Stromal cell of bone marrow (primary cell): ENCODE measurements around the gene MLEC.

ENCODE experiments used
- DNase-seq: peaks from one replicate; pipeline ENCODE4 v3.0.0-alpha.2; 2012; ENCODE audit warnings: low read depth

The MLEC gene

DNA sequence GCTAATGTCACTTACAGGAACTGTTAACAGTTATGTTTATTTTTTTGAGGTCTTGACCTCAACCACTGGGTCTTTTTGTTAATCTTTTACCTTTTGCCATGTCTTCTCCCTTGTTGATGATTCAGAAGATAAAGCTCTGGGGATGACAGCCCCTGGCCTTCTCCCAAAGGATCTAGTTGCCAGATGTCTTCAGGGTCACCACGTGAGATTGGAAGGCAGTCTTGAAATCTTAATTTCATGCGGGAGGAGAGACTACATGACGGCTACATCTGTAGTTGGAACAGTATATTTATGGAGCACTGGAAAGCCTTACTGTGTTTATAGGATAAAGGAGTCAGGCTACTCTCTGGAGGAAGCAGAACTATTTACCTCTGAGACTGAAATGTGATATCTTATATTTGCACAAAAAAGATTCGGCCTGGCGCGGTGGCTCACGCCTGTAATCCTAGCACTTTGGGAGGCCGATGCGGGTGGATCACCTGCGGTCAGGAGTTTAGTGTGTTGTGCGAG is 5.6 kb downstream of the MLEC start:
- no peak for DNase-seq

DNA sequence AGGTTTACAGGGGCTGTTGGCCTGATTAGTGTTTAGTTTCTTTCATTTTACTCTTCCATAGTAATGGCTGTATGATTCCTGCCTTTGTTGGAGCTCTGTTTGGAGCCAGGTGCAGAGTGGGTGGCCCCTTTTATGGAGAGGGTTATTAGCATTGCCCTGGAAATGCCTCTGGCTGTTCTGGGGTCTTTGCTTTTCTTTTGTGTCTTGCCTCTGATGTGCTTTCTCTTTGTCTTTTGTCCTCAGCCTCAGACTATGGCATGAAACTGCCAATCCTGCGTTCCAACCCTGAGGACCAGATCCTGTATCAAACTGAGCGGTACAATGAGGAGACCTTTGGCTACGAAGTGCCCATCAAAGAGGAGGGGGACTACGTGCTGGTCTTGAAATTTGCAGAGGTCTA is 6.9 kb downstream of the MLEC start:
- no peak for DNase-seq

DNA sequence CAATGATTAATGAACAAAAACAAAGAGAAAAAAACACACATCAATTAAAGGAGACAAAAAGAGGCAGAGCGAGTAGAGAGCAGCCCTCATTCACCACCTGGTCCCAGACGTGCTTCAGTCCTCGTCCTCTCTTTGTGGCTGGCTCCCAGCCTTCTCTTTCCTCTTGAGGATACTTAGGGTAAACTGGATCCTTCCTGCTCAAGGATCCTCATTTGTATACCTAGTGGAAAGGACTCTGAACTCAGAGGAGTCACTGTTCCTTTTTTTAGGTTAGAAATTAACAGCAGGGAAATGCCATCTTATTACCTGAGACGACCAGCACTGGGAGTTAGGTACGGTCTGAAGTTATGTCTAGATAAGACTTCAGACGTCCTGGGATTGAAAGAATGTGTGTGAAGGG is 9.7 kb downstream of the MLEC start:
- no peak for DNase-seq

DNA sequence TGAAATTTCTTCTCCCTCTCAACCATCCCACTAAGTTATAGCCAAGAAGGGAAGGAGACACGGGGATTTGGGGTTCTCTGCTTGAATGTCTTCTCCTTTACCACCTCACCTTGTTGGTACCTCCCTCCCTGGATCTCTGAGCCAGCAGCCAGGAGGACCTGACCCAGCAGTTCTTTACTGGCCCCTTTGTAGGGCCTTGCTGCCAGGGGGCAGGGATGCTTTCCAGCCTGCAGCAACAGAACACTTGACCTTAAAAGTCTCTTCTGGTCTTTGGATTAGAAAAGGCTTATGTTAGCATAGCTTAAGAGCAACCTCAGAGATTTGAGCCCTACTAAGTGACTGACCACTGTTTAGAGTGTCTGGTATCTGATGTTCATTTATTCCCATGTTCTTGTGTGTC is 10.4 kb downstream of the MLEC start:
- no peak for DNase-seq

DNA sequence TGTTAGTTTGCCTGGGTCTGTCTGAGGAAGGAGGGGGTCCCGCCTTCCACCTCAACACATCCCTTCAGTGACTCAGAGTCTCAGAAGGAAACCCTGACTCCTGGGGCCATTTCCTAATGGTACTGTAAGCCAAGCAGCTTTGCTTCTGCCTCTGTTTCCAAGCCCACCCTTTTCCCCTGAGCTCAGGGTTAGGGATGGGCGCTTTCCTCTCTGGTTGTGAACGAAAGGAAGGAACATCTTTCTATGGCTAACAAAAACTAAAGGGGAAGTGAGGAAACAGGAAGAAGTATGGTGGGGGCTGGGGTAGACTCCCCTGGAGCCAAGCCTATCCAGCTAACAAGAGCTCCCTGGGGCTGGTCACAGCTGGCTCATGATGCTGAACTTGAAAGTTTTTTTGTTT is 11.7 kb downstream of the MLEC start:
- no peak for DNase-seq

DNA sequence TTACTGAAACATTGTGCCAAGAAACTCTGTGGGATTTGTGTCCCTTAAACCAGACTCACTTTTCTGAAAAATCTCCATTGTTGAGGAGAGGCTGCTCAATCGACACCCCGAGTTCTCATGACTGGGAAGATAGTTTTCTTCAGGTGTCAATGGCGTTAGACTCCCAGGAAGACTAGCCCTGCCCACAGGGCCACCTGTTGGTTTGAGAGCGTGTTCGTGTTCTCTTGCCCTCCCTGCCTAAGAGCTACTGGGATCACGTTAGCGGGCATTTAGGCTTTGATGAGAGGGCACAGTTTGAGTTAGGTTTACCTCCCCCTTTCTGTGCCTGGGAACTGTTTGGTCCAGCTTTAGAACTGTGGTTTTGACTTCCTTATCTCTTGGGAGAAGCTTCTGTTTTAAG is 12.6 kb downstream of the MLEC start:
- DNase-seq: no peak

DNA sequence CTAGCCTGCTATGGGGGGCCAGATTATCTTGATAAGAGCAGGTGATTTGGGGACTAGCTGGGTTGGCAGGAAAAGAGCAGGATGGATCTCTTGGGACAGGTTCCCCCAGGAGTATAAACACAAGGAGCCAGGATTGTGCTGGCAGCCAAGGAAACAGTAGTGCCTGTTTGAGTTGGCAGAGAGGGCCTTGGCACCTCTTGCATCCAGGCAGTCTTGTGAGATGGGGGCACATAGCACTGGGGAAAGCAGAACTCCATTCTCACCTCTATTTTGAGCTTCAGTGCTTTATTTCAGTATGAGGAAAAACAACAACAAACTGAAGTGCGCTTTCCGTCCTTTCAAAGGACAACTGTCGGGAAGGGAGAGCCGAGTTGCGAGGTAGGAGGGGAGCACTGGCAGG is 13.9 kb downstream of the MLEC start:
- no peak for DNase-seq

DNA sequence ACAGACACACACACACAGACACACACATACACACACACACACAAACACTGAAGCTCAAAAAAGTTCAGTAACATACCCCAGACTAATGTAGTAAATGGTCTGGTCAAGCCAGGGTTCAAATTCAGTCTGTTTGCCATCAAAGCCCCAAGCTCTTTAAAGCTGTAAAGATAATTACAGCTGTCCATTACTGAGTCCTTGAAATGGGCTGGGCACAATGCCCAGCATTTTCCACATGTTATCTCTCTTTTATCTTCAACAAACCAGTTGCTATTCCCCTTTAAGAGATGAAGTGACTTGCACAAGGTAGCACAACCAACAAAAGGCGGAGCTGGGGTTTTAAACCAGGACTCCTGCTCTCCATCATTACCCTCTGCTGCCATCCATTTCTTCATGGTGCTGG is 15.7 kb downstream of the MLEC start:
- DNase-seq: no peak

DNA sequence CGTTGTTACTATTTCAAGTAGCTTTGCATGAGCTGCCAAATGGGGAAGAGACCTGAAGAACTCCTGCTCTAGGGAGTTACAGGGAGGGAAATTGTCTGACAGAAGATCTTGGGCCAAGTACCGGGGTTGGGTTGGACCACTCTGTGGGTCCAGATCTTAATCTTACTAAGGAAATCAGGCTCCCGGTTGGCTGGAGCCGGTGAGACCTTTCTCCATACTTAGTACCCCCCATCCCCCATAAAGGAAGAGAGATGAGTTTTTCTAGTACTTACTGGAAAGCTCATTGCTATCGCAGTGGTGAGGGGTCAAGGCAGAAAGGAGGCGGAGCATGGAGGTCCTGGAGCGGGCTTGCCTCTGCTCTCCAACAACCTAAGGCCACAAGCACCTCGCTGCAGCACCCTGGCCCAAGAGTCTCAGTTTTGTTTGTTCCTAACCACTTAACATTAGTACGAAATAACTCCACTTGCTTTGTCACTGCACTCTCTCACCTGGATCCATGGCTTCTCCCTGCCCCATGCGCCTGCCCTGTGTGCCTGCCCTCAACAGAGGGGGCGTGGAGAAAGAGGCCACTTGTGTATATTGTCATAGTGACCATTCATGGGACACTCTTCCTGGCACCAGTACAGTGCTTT is 16.5 kb downstream of the MLEC start:
- no peak for DNase-seq

DNA sequence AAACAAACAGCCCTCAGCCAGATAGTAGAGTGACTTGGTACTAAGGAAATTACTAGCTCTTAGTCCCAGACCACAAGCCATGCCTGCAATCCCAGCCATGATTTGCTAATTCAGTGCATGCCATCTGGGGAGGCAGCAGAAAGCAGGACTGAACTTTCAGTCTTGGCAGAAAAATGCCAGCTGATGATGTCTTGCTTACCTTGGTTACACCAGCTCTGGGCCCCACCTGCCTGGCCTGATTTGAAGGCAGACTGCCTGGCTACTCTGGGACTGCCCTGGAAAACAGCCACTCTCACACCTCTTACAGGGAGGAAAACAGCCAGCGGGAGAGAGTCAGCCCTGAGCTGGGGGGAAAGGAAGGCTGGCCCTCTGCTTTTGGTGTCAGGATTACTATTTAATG is 18.7 kb downstream of the MLEC start:
- DNase-seq: no peak

DNA sequence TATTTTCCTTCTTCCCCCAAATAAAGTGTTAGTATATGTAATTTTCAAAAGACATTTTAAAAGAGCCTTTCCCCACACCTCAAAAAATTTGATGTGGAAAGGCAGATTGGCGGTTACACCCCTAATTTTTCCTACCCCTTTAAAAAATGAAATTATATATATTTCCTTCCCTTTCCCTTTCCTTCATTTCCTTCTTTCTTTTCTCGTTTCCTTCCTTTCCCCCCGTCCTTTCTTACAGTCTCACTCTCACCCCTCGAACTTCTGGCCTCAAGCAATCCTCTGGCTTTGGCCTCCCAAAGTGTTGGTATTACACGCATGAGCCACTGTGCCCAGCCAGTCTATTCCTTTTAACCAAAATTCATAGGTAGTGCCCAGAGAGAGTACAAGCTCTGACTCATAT is 19.1 kb downstream of the MLEC start:
- no peak for DNase-seq

DNA sequence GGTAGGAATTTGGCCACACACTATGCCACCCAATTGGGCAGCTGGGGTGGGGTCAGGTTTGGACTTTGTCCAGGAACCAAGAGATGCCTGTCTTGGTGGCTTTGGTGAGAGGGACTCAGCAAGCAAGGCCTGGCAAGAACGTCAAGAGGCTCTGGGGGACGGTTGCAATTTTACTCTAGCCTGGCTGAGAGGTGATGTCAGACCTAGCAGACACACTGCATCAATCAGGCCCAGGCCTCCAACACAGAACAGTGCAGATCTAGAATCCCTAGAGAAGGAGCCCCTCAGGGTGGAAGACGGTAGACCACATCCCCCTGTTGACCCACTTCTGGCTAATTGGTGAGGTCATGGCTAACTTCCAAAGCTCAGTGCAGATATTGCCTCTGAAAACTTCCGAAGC is 21.7 kb downstream of the MLEC start:
- no peak for DNase-seq

DNA sequence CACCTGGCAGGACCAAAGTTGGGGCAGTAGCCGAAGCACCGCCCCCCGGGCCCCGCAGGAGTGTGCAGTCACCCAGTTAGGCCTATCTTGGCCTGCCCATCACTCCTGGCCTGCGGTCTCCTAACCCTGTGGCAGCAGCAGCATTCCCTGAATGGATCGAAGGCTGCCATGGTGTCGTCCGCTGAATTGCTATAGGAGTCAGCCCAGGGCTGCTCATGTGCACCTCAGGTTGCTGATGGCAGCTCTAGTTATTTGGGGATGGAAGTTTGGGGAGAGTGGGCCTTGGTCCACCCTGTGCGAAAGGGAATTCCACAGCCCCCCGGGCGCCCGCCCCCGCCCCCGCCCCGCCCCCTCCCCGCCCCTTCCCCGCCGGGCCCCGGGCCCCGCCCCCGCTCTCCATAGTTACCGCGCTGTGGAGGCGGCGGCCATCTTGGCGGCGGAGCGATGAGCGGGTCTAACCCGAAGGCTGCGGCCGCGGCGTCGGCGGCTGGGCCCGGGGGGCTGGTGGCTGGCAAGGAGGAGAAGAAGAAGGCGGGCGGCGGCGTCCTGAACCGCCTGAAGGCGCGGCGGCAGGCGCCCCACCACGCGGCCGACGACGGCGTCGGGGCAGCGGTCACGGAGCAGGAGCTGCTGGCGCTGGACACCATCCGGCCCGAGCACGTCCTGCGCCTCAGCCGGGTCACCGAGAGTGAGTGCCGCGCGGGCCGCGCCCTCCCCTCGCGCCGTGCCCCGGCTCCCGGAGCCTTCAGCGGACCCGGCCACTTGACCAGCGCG is 23.3 kb downstream of the MLEC start, which contains the start of gene UNC119B:
Gene UNC119B, plus strand, starts transcription at position 428 of the 774 bp plus-strand sequence. Its CDS starts 17 bp downstream, at position 445.
- DNase-seq: peak; percentile 33

DNA sequence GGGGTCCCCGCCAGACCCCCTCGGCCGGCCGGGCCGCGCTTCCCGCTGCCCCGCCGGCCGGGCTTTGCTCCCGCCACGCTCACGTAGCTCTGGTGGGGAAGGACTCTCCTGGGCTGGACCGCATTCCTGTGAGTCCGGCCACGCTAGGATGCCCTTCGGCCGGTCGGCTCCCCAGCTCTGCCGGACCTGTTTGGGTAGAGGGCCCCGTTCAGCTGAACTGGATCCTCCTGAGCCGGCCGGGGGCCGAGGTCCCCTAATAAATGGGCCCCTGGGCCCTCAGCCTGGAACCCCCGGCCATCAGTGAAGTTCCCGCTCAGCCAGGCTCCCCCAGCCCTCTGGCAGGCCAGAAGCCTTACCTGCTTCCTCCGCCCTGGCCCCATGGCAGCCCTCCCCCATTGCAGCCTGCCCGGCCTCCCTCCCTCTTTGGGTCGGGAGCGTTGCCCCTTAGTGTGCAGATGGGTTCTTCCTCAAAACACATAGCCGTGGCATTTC is 23.9 kb downstream of the MLEC start:
- DNase-seq: no peak

DNA sequence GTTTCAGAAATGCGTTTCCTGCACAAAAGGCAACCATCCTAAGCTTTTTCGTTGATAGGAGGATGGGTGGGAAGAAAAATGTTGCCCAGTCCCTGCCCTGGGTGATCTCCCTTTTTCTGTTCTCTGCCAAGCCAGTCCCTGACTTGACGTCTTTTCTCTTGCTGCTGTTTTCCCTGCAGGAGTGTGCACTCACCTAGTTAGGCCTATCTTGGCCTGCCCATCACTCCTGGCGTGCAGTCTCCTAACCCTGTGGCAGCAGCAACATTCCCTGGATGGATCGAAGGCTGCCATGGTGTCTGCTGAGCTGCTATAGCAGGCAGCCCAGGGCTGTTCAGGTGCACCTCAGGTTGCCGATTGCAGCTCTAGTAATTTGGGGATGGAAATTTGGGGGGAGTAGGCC is 24.5 kb downstream of the MLEC start:
- DNase-seq: no peak

DNA sequence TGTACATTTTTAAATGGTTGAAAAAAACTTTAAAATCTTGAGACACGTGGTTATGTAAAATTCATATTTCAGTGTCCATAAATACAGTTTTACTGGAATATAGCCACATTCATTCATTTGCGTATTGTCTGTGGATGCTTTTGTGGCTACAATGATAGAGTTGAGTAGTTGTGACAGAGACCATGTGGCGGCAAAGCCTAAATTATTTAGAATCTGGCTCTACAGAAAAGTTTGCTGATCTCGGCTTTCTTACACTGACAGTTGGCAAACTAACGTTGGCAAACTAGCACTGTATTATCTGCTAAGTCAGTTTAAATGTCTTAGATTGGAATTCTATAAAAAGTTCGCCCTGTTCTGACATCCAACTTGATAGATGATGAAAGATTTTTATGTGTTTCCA is 25.7 kb downstream of the MLEC start:
- no peak for DNase-seq

DNA sequence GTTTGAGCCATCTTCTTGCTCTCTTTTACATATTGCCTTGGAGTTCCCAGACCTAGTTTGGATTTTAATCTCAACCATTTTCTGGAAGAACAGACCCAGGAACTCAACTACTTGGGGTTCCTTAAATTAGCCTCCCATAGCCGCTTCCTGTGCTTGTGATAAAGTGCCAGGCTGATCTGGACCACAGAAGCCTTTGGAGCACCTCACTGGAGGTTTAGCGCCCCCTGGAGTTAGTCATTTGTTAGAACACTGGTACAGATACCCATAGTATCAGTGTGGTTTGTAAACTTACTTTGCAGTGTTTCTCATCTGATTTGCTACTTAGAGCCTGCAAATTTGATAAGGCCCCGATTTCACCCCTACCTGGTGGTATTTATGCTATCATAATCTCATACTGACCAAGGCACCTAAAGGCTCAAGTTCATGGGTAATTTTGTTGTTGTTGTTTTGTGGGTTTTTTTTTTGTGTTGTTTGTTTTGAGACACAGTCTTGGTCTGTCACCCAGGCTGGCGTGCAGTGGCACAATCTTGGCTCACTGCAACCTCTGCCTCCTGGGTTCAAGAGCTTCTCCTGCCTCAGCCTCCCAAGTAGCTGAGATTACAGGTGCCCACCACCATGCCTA is 27.0 kb downstream of the MLEC start:
- peak; percentile 69 for DNase-seq

DNA sequence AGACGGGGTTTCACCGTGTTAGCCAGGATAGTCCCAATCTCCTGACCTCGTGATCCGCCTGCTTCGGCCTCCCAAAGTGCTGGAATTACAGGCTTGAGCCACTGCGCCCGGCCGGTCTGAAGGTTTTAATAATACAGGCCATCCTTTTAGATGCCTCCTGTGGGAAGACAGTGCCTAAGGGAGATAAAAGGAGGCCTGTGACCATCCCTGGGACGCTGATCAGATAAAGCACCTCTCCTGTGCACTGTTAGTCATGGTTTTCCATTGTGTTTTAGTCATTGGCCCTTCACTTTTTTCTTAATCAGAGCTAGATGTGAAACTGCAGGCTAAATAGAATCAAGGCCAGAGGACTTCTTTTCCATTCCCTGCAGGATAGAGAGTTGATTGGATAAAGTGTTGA is 31.1 kb downstream of the MLEC start:
- no peak for DNase-seq

DNA sequence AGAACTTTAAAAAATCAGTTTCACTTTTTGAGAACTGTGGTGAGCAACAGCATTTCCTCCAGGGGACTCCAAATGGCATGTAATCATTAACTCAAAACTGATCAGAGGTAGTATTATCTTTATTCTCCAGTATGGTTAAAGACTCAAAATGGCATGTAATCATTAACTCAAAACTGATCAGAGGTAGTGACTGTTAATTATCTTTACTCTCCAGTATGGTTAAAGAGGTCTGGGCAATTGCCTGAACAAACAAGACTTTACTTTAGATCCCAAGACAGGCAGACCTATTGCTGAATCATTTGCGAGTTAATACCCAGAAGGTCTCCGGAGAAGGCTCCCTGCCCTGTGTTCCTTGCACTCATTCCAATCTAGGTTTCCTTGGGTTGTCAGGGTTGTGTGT is 32.1 kb downstream of the MLEC start:
- no peak for DNase-seq

DNA sequence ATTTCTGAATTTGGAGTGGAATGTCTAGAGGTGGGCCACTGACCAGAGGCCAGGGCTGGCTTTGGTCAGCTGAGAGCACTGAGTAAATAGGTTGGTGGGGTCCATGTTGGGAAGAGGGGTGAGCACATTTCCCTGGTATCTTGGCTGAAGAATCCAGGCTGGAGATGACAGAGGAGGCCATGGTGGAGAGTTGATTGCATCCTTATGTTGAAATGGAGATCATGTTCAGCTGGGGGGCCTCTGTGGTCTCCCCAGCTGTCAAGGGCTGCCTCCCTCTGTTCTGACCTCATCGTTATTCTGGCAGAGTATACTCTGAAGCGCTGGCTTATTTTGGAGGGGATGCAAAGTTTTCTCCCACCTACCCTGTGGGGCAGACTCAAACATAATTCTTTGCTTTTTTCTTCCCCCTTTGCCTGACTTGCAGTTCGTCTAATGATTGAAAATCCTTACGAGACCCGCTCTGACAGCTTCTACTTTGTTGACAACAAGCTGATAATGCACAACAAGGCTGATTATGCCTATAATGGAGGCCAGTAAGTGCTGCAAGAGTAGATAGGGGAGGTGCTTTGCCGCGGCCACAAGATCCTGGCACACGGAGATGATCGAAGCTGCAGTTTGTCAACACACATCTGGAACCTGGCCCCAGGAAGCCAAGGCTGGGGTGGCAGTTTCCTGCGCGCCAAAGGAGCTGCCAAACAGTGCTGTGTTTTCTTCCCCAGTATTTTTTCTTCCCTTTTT is 32.7 kb downstream of the MLEC start:
- no peak for DNase-seq

DNA sequence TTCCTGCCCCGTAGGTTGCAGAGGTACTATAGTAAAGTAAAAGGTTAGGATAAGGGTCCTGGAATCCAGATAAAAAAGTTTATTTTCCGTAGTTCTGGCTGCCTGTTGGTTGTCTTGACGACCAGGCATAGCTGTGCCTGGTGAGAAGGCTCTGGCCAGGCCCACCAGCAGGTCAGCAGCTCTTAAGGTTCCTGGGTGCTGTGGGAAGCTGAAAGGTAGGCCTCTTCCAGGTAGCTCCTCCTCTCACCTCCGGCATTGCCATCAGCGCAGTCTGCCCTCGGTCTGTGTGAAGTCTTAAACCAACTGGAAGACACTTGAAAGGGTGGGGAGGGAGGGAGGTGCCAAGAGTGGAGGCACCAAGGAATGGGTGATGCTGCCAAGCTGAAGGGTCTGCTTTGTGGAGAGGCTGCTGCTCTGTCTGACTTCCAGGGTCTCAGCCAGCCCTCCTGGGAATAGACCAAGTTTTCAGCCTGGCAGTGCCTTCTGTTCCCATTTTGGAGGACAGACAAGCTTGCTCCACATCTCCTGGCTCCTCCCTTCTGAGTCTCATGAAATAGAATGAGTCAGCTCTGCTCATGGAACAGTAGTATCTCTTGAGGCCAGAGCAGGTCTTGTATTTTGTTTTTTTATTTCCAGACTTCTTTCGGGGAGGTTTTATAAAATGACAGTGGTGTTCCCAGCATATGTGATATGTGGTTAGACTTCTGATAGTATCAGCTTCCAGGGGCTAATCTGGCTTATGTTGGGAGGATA is 33.5 kb downstream of the MLEC start:
- peak; percentile 75 for DNase-seq
